Breast epithelium (tissue), 3 donors: ENCODE results near the gene USF1.

Experiments
- CTCF ChIP-seq, 3 donors: fragments of 450-650 bp; IDR thresholded peaks; one replicate each; pipeline ENCODE4 v1.5.1; 2016 to 2017; ENCODE audit warnings: antibody characterized with exemption in 3 of 3, mild to moderate bottlenecking in 3 of 3, moderate library complexity in 3 of 3
- POLR2A ChIP-seq: fragments of 450-650 bp; IDR thresholded peaks from one replicate; pipeline ENCODE4 v1.6.1; 2016; ENCODE audit warnings: antibody characterized with exemption, mild to moderate bottlenecking, moderate library complexity
- POLR2AphosphoS5 ChIP-seq, 3 donors: sonication (generic); formaldehyde crosslinking; IDR thresholded peaks; one replicate each; pipeline ENCODE4 v1.6.1; 2017; ENCODE audit warnings: antibody characterized with exemption in 3 of 3

- TF ChIP-seq POLR2A = no peak
- no peak for TF ChIP-seq POLR2AphosphoS5 (IDR thresholded peaks at IDR 0.05)
- no peak for TF ChIP-seq CTCF (IDR thresholded peaks at IDR 0.05)
These were observed 20.9 kb upstream of the USF1 start for GRCh38 chr1:161066694-161067093.
